Stimulated activated CD8-positive, alpha-beta memory T cell treated with anti-CD3 and anti-CD28 coated beads, Interleukin-12 subunit alpha, Interleukin-12 subunit beta, amount 100 ng/mL, for 4 hours (primary cell): ENCODE results near the gene GSN.

Source experiments
- DNase-seq: peaks from one replicate; pipeline ENCODE4 v3.0.0-alpha.2; 2020; ENCODE audit warnings: low read depth

Gene GSN

GRCh38 chr9:121353241-121354061, 85.5 kb downstream of the GSN start:
- peak; percentile 49 for DNase-seq

GRCh38 chr9:121354141-121354540, 86.2 kb downstream of the GSN start:
- no peak for DNase-seq

- DNase-seq = no peak
These were observed 86.8 kb downstream of the GSN start for GRCh38 chr9:121354762-121355161.

- no peak for DNase-seq
These were observed 89.0 kb downstream of the GSN start for GRCh38 chr9:121357011-121357410.

GRCh38 chr9:121358751-121359150, 90.8 kb downstream of the GSN start:
- no peak for DNase-seq

- DNase-seq = no peak
These were observed 91.7 kb downstream of the GSN start for GRCh38 chr9:121359351-121360294.

- no peak for DNase-seq
These were observed 92.8 kb downstream of the GSN start for GRCh38 chr9:121360601-121361374.

- DNase-seq = no peak
These were observed 95.1 kb downstream of the GSN start for GRCh38 chr9:121362813-121363621.

GRCh38 chr9:121363622-121363961, 95.6 kb downstream of the GSN start:
- no peak for DNase-seq

- DNase-seq = no peak
These were observed 96.1 kb downstream of the GSN start for GRCh38 chr9:121364077-121364476.

- DNase-seq = no peak
These were observed 96.9 kb downstream of the GSN start for GRCh38 chr9:121364886-121365285.

- DNase-seq = no peak
These were observed 97.6 kb downstream of the GSN start for GRCh38 chr9:121365564-121365963.

- no peak for DNase-seq
These were observed 98.7 kb downstream of the GSN start for GRCh38 chr9:121366611-121367192.

- no peak for DNase-seq
These were observed 99.6 kb downstream of the GSN start for GRCh38 chr9:121367306-121368137.

GRCh38 chr9:121368138-121368522, 100.2 kb downstream of the GSN start:
- DNase-seq = no peak

- DNase-seq = no peak
These were observed 100.8 kb downstream of the GSN start for GRCh38 chr9:121368745-121369144.

GRCh38 chr9:121369595-121370265, 101.8 kb downstream of the GSN start, which contains the start of gene STOM:
STOM (minus strand) TSS chr9:121370250; CDS start chr9:121370187, 63 bp downstream.
- DNase-seq = no peak

GRCh38 chr9:121371495-121372061, 103.6 kb downstream of the GSN start:
- DNase-seq = no peak
